T-helper 1 cell treated with Interleukin-12 subunit alpha and Interleukin-12 subunit beta and Interleukin-4 antibody, amounts not matched to agents 30 ng/mL and 1 ng/mL, for 36 hours (primary cell): ENCODE measurements around the gene RALGAPB. TPM values are rescaled to one million over a fixed set of nuclear protein-coding genes. Genes with fewer than 3 reads are reported as not detected.
"Not testable (repeated sequence)": the region's sequence is repeated elsewhere in the genome, so short reads cannot be mapped to it uniquely, and the experiment has no call there.

Experiments
- intact Hi-C: fragments of 100-400 bp; cut with micrococcal nuclease; formaldehyde crosslinking; loops from one replicate; pipeline ENCODE4 v1.15.1; 2024
- total RNA-seq: library from RNA; stranded (reverse); gene quantifications from 2 replicates; pipeline ENCODE4 v1.2.3, GENCODE V29; 2022

RALGAPB gene
- total RNA-seq, 1 donor from 2014 or later = 38.0 TPM

DNA sequence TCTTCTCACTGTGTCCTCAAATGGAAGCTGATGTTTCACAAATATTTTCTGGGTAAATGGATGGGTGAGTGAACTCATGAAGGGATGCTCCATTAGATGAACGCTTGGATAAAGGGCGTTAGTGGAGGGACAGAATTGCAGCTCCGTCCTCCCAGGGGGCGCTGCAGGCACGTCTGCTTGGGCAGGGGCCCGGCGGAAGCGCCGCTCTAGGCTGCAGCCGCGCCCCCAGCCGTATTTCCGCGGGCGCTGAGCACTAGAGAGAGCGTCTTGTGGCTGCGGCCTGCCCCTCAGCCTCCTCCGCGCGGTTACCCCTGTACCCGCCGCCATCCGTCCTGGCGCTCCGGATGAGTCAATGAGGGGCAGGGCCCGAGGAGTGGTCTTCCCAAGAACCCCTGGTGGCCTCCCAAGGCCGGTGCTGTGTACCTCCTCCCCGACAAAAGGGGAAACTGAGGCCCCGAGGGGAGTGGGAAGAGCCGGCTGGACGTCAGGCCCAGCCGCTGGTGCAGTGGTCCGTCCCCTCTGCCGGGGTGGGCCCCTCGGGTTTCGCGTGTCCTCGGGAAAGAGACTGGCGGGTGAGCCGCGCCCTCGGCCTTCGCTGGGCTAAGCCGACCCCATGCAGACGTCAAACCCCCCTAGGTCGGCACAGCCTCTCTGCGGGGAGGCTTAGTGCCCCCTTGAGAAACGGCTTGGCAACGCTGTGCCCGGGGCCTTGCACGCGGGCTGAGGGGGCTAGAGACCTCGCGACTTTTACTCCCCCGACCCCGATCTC, 26.0 kb upstream of the RALGAPB start:
- intact Hi-C loops = loop anchor here (1.0 to 5.0 kb wide), 6 partner anchors 11 to 754 kb away; partner anchors contain the start of genes ACTR5, CTNNBL1, FAM83D and RALGAPB

DNA sequence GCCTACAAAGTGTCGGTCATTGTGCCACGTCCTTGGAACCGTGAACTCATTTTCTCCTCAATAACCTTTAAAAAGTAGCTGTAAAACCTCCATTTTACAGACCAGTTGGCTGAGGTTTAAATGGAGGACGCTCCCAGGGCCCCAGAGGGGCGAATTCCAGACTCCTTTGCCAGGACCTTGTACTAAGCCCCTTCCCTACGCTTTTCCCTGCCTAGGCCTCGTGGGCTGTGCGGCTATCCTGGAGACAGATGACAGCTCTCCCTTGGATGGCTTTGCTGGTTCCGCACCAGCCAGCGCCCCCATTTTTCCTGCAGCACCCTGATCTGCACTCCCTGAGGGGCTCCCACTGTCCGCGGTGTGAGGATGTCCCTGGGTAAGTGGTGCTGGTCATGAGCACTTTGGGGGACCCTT, 25.4 kb upstream of the RALGAPB start:
- intact Hi-C loops = loop anchor here (5.0 kb wide), 2 partner anchors 300 to 755 kb away; partner anchors contain the start of genes ACTR5 and CTNNBL1

DNA sequence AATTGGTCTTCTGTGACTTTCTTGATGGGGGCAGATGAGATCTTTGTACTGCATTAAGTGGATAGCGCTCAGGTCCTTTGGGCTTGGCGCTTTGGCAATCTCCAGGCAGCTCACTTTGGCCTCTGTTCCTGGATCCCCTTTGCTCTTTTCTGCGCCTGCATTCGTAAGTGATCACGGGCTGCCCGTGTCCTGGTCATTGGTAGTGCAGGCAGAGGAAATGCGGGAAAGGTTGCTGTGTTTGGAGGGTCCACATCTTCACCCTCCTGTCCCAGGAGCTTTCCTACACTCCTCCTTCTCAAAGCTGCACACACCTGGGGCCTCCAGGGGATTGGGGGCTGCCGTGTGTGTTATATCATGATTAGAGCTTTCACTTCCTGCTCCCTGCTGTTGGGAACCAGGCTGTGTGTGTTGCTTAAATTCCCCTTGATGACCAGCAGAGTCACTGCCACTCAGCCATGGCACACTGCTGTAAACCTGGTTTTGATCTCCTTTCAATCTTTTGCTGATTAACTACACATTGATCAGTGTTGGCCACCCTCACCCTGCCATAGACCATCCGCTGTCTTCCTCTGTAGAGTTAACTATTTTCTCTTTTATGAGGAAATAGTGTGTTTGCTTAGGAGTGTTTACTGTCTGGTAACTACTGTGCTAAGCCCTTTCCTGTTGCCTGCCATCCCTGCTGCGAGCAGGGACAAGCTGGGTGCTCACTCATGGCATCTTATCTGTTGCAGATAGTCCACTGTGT, 24.5 kb upstream of the RALGAPB start:
- intact Hi-C loops = loop anchor here (5.0 kb wide), 2 partner anchors 299 to 756 kb away; partner anchors contain the start of genes ACTR5 and CTNNBL1

DNA sequence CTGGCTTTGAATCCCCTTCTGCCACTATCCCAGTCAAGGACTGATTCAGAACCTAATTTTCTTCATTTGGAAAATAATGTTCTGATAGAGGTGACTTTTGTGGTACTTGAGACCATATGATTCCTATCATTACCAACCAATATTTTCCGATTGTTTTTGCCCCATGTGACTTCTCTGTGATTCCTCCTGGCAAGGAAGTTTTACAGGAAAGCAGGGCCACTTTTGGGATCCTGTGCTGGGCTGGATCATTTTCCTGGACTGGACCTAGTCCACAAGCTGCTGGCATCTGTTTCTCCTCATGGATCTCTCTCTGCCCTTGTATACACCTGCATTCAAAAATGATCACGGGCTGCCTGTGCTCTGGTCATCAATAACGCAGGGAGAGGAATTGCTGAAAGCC, 23.6 kb upstream of the RALGAPB start:
- intact Hi-C loops = loop anchor here (5.0 kb wide), 2 partner anchors 298 to 757 kb away; partner anchors contain the start of genes ACTR5 and CTNNBL1

DNA sequence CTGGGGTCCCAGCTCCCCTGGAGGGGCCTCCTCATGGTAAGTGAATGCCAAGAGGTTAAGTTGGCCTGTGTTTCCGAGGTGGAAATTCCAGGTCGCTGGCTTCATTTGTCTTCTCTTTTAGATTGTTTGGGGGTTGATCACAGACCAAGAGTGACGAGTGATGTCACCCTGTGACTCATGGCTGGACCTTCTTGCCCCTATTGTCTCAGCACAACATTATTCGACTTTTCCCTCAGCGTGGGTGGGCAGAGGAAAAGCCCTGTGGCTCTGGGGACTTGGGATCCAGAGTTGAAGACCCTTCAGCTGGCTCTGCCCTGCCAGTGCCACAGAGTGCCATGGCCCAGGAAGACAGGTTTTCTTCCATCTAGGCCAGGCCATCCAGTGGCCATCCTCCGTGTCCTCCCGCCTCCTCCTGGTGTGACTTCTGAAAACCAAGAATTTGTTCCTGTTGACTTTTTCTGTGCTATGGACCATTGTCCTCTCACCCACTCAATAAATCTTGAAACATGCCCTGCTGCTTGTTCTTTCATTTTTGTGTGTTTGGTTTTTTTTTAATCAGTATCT, 22.1 kb upstream of the RALGAPB start:
- intact Hi-C loops = no loop called here

DNA sequence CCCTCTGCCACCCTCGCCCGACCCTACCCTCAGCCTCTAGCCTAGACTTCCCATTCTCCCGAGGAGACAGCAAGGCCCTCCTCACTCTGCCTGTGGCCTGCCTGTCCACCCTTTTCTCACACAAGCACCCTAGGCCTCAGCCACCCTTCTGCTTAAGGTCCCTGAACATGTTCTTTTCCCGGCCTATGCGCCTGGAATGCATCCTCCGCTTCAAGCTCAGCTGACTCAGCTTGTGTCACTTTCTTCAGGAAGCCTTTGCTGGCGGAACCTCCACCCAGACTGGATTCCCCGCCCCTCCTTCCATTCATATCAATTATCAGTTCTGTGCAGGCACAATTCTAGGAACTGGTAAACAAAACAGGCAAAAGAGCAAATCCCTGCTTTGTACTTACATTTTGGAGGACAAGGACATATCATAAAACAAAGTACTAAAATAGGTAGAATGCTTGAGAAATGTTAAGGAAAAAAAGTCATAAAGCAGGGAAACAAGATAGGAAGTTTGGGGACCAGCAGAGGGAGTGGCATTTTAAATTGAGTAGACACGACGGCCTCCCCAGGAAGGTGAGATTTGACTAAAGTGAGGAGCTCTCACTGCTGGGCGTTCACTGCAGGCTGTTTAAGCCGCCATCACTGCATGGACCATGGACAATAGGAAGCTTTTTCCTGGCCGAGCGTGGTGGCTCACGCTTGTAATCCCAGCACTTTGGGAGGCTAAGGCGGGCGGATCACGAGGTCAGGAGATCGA, 19.6 kb upstream of the RALGAPB start:
- intact Hi-C loops = no loop called here

DNA sequence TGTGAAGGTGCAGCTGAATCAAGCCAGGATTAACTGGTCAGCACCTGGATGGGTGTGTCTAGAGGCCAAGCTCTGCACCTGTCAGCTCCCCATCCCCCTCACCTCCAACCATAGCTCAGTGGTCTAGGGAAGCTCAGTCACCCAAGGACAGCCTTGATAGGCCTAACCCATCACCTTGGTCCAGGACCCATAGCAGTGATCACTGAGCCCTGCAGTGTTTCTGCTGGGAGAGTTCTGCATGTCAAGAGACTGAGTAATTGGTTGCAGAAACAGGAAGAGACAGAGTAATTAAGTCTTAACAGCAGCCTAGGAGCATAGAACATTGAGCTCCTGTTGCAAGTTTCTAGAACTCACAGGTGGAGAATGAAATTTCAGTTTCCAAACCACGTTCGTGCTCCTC, 18.7 kb upstream of the RALGAPB start:
- intact Hi-C loops = no loop called here

DNA sequence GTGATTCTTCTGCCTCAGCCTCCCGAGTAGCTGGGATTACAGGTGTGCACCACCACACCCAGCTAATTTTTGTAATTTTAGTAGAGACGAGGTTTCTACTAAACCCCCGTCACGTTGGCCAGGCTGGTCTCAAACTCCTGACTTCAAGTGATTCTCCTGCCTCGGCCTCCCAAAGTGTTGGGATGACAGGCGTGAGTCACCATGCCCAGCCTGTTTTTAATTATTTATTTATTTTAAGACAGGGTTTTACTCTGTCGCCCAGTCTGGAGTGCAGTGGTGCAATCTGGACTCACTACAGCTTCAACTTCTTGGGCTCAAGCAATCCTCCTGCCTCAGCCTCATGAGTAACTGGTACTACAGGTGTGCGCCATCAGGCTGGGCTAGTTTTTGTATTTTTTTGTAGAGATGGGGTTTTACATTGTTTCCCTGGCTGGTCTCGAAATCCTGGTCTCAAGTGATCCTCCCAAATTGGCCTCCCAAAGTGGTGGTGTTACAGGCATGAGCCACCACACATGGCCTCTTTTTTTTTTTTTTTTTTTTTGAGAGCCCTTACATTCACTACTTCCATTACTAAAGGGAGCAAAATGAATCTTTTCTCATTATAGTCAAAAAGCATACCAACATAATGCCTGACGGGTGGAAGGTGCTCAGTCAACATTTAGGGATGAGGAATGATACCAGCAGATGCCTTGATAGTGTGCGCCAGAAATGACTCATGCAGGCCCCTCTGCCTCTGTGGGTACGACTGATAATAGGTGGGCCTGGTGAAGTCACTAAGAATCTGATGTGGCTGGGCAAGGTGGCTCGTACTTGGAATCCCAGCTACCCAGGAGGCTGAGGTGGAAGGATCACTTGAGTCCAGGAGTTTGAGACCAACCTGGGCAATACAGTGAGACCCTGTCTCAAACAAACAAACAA, 17.8 kb upstream of the RALGAPB start:
- intact Hi-C loops = no loop called here

DNA sequence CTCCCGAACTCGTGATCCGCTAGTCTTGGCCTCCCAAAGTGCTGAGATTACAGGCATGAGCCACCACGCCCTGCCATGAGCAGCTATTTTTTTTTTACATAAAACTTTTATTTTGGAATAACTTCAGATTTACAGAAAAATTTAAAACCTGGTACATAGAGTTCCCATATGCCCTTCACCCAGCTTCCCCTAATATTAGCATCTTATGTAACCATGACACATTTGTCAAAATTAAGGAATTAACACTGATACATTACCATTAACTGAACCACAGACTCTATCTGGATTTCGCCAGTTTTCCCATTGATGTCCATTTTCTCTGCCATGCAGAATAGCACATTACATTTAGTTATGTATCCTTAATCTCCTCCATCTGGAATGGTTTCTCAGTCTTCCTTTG, 14.3 kb upstream of the RALGAPB start:
- intact Hi-C loops = no loop called here

DNA sequence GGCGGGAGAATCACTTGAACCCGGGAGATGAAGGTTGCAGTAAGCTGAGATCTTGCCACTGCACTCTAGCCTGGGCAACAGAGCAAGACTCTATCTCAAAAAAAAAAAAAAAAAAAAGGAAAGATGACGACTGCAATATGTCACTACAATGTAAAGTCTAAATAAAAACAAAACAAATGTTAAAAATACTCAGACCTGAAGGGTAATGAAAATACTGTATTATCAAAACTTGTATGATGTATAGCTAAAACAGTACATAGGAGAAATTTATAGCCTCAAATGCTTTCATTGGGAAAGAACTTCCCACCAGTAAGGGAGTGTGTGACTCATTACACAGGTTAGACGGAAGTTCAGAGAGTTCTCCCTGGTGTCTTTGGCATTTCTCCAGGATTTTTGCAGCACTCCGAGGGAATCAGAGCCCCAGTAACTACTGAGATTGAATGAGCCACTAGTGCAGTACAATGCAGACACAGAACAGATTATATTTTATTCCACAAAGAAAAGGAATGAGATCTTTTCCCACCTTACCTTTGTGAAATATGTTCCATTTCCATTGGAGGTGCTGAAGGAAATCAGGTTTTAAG, 12.5 kb upstream of the RALGAPB start:
- intact Hi-C loops = no loop called here

DNA sequence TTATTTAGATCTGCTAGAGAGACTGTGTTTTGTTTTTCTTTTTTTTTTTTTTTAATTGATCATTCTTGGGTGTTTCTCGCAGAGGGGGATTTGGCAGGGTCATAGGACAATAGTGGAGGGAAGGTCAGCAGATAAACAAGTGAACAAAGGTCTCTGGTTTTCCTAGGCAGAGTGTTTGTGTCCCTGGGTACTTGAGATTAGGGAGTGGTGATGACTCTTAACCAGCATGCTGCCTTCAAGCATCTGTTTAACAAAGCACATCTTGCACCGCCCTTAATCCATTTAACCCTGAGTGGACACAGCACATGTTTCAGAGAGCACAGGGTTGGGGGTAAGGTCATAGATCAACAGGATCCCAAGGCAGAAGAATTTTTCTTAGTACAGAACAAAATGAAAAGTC, 12.0 kb upstream of the RALGAPB start:
- intact Hi-C loops = not testable (repeated sequence)

DNA sequence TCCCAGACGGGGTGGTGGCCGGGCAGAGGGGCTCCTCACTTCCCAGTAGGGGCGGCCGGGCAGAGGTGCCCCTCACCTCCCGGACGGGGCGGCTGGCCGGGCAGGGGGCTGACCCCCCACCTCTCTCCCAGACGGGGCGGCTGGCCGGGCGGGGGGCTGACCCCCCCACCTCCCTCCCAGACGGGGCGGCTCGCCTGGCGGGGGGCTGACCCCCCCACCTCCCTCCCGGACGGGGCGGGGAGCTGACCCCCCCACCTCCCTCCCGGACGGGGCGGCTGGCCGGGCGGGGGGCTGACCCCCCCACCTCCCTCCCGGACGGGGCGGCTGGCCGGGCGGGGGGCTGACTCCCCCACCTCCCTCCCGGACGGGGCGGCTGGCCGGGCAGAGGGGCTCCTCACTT, 11.5 kb upstream of the RALGAPB start:
- intact Hi-C loops = not testable (repeated sequence)

DNA sequence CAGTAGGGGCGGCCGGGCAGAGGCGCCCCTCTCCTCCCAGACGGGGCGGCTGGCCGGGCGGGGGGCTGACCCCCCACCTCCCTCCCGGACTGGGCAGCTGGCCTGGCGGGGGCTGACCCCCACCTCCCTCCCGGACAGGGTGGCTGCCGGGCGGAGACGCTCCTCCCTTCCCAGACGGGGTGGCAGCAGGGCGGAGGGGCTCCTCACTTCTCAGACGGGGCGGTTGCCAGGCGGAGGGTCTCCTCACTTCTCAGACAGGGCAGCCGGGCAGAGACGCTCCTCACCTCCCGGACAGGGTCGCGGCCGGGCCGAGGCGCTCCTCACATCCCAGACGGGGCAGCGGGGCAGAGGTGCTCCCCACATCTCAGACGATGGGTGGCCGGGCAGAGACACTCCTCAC, 11.1 kb upstream of the RALGAPB start:
- intact Hi-C loops = not testable (repeated sequence)

DNA sequence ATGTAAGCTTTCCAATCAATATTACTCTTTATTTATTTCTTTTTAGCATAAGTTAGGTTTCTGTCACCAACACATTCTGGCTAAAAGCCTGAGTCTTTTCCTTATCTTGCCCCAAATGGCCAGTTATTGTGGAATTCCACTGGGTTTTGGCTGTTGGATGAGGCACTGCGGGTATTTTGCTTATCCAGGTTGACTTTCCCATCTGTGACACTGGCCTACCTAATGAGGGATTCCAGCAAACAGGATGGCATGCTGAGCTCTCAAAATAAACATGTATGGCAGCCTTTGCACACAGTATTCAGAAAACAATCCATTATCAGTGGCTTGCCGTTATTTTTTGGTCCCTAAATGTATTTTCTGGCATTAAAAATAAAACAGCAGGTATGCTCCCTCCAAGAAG, 6.5 kb upstream of the RALGAPB start:
- intact Hi-C loops = no loop called here

DNA sequence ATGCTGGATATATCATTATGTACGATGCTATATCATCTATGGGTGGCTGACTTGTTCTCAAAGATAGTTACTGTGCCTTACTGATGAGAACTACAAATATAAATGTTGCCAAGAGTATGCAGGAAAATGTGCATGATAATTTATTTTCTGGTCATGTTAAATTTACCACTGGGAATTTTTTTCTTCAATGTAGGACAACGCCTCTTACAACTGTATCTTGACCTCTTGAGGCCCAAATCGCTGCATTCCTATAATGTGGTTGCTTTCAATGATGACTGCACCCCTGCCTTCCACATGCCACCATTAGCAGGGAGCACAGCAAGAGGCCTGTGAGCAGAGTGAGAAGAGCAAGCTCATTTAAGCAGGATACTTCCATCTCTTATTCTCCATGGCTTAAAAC, 5.7 kb upstream of the RALGAPB start:
- intact Hi-C loops = no loop called here

DNA sequence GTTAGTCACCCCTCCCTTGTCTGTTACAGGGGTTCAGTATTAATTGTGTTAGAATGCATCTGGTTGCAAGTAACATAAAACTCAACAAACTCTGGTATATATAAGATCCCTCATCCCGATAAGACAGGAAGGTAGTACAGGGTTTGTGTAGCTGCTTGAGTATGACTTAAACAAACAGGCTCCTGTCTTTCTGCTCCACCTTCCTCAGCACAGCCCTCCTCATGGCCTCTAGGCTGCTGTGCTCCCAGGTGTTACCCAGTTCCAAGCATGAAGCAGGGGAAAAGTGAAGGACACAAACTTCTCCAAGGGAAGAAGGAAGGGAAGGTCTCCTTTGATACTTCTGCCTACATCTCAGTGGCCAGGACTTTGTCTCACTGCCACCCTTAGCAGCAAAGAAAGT, 1.4 kb upstream of the RALGAPB start:
- intact Hi-C loops = loop anchor here (10.0 kb wide), 2 partner anchors 204 to 334 kb away; partner anchors contain the start of gene PPP1R16B

DNA sequence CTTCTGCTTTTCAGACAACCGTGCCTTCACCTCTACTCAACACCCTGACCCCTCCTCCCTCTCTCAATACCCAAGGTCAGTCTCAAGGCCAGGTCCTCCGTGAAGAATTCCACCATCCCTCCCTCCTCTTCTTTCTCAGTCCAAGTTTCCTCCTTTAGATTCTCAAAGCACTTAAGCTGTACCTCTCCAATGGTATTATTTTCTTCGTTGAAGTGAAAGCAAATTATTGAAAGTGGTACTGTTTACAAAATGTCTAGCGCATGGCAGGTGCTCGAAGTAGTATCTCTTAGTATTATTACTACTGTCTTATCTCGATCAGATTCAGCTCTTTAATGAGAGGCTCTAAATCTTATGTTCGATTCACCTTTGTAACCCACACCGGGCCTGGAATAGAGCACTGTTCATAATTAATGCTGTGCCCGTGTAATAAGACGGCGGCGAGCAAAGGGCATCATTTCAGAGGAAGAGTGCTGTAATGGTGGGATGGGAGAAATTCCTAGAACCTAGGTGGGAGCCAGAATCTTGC, 593 bp upstream of the RALGAPB start:
- intact Hi-C loops = loop anchor here (1.0 to 10.0 kb wide), 8 partner anchors 26 to 778 kb away; partner anchors contain the start of genes ACTR5, CTNNBL1, DHX35 and PPP1R16B

DNA sequence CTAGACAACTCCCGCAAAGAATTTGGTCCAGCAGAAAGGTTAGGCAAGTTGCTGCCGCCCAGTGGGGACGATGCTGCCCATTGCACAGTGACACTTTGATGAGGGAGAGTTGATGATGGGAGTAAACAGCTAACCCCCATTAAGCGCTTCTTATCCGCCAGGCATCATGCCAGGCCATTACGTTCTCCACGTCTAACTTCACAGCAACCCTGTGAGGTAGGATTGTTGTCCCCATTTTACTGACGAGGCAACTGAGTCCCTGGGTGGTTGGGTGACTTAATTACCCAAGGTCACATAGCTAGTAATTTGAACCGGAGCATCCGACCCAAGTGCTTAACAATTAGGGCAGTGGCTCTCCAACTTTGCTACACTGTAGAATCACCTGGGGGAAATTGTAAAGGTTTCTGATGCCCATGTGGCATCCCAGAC, 738 bp downstream of the RALGAPB start:
- intact Hi-C loops = loop anchor here (2.0 to 10.0 kb wide), 3 partner anchors 201 to 441 kb away; partner anchors contain the start of genes PPP1R16B, RPRD1B and TTI1

DNA sequence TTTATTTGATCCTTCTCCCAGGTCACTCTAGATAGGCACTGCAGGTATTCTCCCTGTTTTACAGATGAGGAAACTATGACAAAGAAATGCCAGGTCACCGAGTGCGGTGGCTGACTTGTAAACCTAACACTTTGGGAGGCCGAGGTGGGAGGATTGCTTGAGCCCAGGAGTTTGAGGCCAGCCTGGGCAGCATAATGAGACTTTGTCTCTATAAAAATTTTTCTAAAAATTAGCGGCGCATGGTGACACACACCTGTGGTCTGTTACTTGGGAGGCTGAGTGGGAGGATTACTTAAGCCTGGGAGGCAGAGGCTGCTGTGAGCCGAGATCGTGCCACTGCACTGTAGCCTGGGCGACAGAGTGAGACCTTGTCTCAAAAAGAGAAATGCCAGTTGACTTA, 5.1 kb downstream of the RALGAPB start:
- intact Hi-C loops = loop anchor here (10.0 kb wide), 2 partner anchors 197 to 327 kb away; partner anchors contain the start of gene PPP1R16B
